GM12892 (cell line): ENCODE measurements around the gene CACHD1.
"Not testable (repeated sequence)": the region's sequence is repeated elsewhere in the genome, so short reads cannot be mapped to it uniquely, and the experiment has no call there.

ENCODE experiments used
- DNase-seq: peaks from one replicate; pipeline ENCODE4 v3.0.0; 2011; ENCODE audit not compliant: insufficient read length
- FAIRE-seq: peaks from 2 replicates; lab custom pipeline; 2011; peaks lifted over from hg19 to GRCh38; lab: Jason Lieb, UNC
- POLR2A ChIP-seq: IDR thresholded peaks from 2 replicates; pipeline ENCODE4 v1.6.1; 2011; ENCODE audit warnings: low read depth, low read length, control low read depth
- POLR2AphosphoS5 ChIP-seq: IDR thresholded peaks from 2 replicates; pipeline ENCODE4 v1.6.1; 2011; ENCODE audit warnings: low read depth, low read length, control low read depth
- TAF1 ChIP-seq: IDR thresholded peaks from 2 replicates; pipeline ENCODE4 v1.6.1; 2011; ENCODE audit warnings: low read depth, mild to moderate bottlenecking, control low read depth, low read length, borderline replicate concordance

The CACHD1 gene

DNA sequence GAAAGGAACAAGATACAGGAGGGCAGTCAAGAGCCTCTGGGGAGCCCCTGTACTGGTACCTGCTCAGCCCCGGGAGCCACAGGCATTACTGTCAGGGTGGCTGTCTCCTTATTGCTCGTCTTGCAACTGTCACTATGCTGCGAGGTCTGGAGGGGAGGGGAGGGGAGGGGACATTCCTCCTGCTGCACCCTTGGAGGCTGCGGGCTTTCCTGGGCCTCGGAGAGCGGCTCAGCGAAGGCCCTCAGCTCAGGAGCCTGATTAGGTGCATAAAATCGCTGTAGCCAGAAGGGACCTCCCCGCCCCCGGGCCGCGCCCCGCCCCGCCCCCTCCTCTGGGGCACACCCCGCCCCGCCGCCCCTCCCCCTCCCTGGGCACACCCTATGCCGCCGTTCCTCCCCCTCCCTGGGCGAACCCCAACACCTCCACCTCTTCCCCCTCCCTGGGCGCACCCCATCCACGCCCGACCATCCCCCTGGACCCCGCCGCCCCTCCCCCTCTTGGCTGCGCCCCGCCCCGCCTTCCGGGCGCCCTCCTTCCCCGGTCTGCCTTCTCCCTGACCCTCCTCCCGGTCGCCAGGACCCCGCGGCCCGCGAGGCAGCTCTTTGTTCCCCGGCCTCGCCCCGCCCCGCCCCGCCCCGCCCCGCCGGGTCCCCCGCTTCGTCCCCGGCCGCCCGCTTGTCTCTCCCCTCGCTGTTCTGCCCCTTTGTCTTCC, 35.5 kb downstream of the CACHD1 start:
- FAIRE-seq (no peak), DNase-seq (peak; percentile 2)

GRCh38 chr1:64505944-64506655, 36.2 kb downstream of the CACHD1 start:
- TF ChIP-seq POLR2AphosphoS5 (no peak), TAF1 (no peak), POLR2A (no peak)
- FAIRE-seq (no peak), DNase-seq (no peak)

More for the DNA sequence above, 35.5 kb downstream of the CACHD1 start:
- TF ChIP-seq POLR2A (no peak), POLR2AphosphoS5 (no peak), TAF1 (no peak)

DNA sequence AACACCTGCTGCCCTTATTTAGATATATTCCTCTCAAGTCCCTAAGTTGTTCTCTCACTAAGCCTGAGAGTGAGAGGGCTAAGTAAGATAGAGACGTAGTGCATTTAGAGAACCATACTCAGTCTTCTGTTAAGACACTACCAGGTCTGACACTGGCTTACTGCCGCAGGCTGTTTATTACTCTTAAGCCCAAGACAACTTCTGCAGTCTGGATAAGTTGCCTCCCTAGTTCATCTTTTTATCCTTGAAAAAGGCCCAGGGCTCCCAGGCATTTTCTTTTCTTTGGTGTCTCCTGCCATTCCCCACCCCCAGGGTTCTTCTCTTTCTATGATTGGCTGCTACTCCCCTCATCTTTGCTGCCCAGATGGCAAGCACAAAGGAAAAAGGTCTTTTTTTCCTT, 38.7 kb downstream of the CACHD1 start:
- TF ChIP-seq POLR2A (no peak), POLR2AphosphoS5 (no peak), TAF1 (no peak)
- DNase-seq (no peak), FAIRE-seq (no peak)

GRCh38 chr1:64511044-64511443, 41.1 kb downstream of the CACHD1 start:
- DNase-seq: no peak
- TF ChIP-seq POLR2AphosphoS5 (no peak), POLR2A (no peak), TAF1 (no peak)

GRCh38 chr1:64512206-64512605, 42.3 kb downstream of the CACHD1 start:
- DNase-seq, FAIRE-seq: not testable (repeated sequence)

More at GRCh38 chr1:64511044-64511443, 41.1 kb downstream of the CACHD1 start:
- FAIRE-seq: no peak

DNA sequence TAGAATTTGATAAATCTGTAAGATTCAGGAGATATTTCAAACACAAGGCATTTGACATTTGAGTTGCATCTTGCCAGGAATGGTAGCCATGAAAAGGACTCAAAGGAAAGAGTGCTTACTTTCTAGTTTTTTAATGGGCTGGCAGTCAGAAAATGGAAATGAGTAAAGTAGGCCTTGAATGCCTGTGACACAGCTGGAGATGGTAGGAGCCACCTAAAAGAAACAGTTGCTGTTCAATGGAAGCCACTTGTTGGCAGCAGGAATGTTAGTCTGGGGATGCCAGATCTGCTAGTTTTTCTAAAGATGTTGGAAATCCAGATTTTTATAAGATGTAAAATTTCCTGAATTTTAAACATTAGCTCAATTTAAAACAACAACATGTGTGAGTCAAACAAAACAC, 43.6 kb downstream of the CACHD1 start:
- no peak for FAIRE-seq
- DNase-seq: no peak
- no peak for TF ChIP-seq POLR2AphosphoS5

- DNase-seq (no peak), FAIRE-seq (no peak)
- no peak for TF ChIP-seq TAF1
- no peak for TF ChIP-seq POLR2A
- no peak for TF ChIP-seq POLR2AphosphoS5
Measured at GRCh38 chr1:64514197-64514765, 44.4 kb downstream of the CACHD1 start.

DNA sequence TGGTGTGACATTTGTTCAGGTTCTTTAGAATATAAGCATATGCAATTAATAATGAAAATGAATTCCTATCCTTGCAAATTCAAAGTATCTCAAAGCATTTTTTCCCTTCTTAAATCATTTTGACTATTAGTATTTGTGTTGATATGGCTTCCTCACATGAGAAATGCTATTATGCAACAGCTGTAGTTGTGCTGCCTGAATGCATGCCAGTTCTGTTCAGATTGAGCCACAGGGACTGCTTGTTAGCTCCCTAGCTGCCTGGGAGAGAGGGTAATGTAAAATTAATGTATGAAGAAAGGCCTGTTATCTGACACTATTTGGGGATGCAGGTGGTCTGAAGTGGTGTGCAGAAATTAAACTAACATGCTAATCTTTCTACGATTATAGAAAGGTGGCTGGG, 45.5 kb downstream of the CACHD1 start:
- FAIRE-seq: no peak
- TF ChIP-seq TAF1 (no peak), POLR2AphosphoS5 (no peak), POLR2A (no peak)
- DNase-seq: no peak

GRCh38 chr1:64516301-64516700, 46.4 kb downstream of the CACHD1 start:
- TF ChIP-seq POLR2AphosphoS5: no peak
- TF ChIP-seq TAF1: no peak
- TF ChIP-seq POLR2A: no peak
- no peak for FAIRE-seq
- no peak for DNase-seq

- no peak for TF ChIP-seq POLR2AphosphoS5
- no peak for TF ChIP-seq TAF1
- TF ChIP-seq POLR2A: no peak
- DNase-seq (no peak), FAIRE-seq (no peak)
Measured at GRCh38 chr1:64516803-64517568, 47.1 kb downstream of the CACHD1 start.

GRCh38 chr1:64517640-64518039, 47.7 kb downstream of the CACHD1 start:
- no peak for DNase-seq
- FAIRE-seq: no peak
- TF ChIP-seq POLR2AphosphoS5 (no peak), POLR2A (no peak), TAF1 (no peak)
